Muscle layer of colon (tissue), 2 donors: ENCODE data around the gene IREB2.
A peak's percentile ranks its signal among the peaks of the same experiment; 100 is the strongest.
"Not testable (repeated sequence)": the region's sequence is repeated elsewhere in the genome, so short reads cannot be mapped to it uniquely, and the experiment has no call there.

Source experiments
- H3K27ac ChIP-seq: one replicate; pipeline ENCODE4 v1.7.0; 2013; ENCODE audit warnings: low read depth, mild to moderate bottlenecking, low read length, moderate library complexity
- H3K27me3 ChIP-seq, 2 donors: one replicate each; pipeline ENCODE4 v1.7.0; 2013; ENCODE audit warnings: low read length in 2 of 2, mild to moderate bottlenecking in 2 of 2; ENCODE audit not compliant: insufficient read depth in 2 of 2, control insufficient read depth in 1 of 2
- H3K36me3 ChIP-seq: one replicate; pipeline ENCODE4 v1.7.0; 2013; ENCODE audit warnings: mild to moderate bottlenecking, low read length; ENCODE audit not compliant: insufficient read depth
- H3K4me1 ChIP-seq: one replicate; pipeline ENCODE4 v1.7.0; 2013; ENCODE audit warnings: mild to moderate bottlenecking, low read length; ENCODE audit not compliant: insufficient read depth
- H3K4me3 ChIP-seq, 2 donors: one replicate each; pipeline ENCODE4 v1.7.0; 2013; ENCODE audit warnings: low read length in 2 of 2, low read depth in 1 of 2, mild to moderate bottlenecking in 1 of 2, moderate library complexity in 1 of 2
- H3K9ac ChIP-seq: one replicate; pipeline ENCODE4 v1.7.0; 2013; ENCODE audit warnings: low read length
- H3K9me3 ChIP-seq: one replicate; pipeline ENCODE4 v1.7.0; 2013; ENCODE audit warnings: mild to moderate bottlenecking, low read length
- donor health status: abdominal sarcoma.
- donor health status: Adenocarcinoma of cecum.

The IREB2 gene

DNA sequence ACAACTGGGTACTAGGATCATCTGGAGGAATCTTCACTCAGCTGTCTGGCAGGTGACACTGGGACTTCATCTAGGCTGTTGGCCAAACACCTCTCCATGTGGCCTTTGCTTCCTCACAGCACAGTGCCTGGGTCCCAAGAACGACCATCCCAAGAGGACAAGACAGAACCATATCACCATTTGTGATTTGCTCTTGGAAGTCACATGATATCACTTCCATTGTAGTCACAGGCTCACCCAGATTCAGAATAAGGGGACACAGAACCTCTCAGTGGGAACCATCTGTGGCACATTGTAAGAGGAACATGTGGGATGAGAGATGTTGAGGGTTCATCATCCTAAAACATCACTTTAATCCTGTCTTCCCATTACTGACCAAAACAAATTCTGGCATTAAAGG lies 100.3 kb downstream of the IREB2 start:
- Histone ChIP-seq H3K4me3 (no peak overlapping the region), H3K9me3 (no peaks in the 10 kb centered on the region), H3K27me3 (no peaks in the 10 kb centered on the region), H3K4me1 (peaks cover 17% of the 10 kb centered on the region), H3K27ac (no peak overlapping the region), H3K9ac (no peak overlapping the region), H3K36me3 (peaks cover 12% of the 10 kb centered on the region)

DNA sequence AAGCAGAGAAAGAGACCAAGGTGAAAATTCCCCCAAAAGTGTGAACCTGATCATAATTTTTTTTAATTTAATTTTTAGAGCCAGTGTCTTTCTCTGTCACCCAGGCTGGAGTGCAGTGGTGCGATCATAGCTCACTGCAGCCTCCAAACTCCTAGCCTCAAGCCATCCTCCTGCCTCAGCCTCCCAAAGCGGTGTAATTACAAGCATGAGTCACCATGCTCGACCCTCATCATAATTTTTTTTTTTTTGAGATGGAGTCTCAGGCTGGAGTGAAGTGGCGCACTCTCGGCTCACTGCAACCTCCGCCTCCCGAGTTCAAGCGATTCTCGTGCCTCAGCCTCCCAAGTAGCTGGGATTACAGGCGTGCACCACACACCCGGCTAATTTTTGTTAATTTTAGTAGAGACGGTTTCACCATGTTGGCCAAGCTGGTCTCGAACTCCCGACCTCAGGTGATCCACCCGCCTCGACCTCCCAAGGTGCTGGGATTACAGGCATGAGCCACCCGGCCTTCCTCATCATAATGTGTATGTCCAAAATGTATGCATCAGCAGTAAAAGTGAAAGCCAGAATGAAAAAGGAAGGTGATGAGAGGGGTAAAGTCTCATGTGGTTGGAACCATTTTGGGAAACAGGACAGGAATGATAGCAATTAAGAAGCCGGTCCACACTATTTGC lies 101.6 kb downstream of the IREB2 start:
- peak overlapping the region; percentile 99 for H3K27ac ChIP-seq
- H3K4me1 ChIP-seq = peaks cover 17% of the 10 kb centered on the region
- H3K4me3 ChIP-seq = peak overlapping the region; percentile 54 to 92
- H3K36me3 ChIP-seq = peaks cover 14% of the 10 kb centered on the region
- peak overlapping the region; percentile 97 for H3K9ac ChIP-seq
- H3K27me3 ChIP-seq, H3K9me3 ChIP-seq: not testable (repeated sequence)

DNA sequence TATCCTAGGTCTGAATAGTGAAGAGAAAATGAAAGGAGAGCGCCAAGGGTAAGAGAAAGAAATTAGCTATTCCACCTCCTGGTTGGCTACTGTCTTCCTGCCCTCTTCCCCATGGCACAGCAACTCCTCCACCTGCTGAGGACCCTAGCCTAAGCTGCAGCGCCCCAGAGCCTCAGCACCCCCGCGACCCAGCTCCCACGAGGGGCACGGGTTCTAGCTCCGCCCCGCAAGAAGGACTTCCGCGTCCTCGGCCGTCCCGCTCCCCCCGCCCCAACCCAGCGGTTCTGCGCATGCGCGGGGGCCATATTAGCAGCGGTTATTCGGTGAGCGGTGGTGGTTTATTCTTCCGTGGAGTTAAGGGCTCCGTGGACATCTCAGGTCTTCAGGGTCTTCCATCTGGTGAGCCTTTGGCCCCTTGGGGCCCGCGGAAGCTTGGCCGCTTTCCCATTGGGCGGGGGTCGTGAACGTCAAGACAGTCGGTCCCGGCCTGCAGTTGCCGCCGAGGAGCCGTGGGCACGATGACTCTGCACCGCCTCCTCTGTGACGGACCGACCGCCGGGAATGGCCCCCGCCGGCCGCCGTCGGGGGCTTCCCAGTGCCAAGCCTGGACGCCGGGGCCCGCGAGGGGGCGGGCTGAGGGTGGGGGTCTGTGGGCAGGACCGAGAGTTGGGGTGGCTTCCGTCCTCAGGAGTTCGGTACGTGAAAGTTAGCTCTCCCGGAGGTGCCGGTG lies 102.3 kb downstream of the IREB2 start, which contains the start of gene PSMA4:
PSMA4 (plus strand) TSS at position 304 of the 730 bp plus-strand sequence. CDS start 1,484 bp downstream, outside the sequence.
- H3K36me3 ChIP-seq = peaks cover 20% of the 10 kb centered on the region
- H3K9me3 ChIP-seq = no peaks in the 10 kb centered on the region
- H3K27me3 ChIP-seq = no peaks in the 10 kb centered on the region
- peak within 1 kb of the TSS; percentile 97 for H3K9ac ChIP-seq
- H3K4me1 ChIP-seq = peaks cover 17% of the 10 kb centered on the region
- peak within 1 kb of the TSS; percentile 54 to 92 for H3K4me3 ChIP-seq
- peak within 1 kb of the TSS; percentile 99 for H3K27ac ChIP-seq

DNA sequence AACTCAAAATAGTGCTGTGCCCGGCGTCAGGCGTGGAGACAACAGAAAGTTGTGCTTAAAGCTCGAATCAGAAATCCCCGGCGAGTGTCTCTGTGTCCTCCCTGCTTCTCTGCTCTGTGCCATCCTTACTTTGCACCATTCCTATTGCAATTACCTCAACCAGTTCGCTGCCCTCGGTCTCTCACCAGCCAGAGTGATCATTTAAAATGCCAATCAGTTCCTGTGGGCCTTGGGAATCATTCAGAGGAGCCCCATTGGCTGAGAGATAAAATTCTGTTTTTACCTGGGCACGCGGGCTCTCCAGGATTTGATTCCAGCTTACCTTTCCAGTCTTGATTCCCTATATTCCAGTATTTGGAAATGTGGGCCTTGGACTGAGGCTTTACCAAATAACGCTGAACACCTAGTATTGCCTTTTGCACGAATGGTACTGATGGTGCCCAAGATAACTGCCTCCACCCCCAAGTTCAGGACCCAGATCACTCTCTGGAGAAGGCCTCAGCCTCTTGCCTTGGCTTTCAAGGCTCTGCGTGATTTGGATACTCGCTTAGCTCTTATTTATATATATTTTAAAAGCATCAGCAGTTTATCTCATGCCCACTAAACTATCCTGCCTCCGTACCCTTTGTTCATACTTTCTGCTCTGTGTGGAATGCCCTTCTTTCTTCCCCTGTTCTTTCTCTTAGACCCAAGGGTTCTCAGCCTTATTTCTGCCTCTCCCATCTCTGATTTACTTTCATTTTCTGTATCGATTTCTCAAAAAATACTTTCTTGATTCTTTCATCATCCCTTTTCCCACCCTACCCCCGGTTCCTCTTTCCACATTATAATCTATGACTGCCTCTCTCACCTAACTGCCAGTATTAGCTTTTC lies 103.1 kb downstream of the IREB2 start:
- Histone ChIP-seq H3K9me3 (no peaks in the 10 kb centered on the region), H3K27me3 (no peaks in the 10 kb centered on the region), H3K4me1 (peaks cover 17% of the 10 kb centered on the region), H3K27ac (peak overlapping the region; percentile 99), H3K9ac (peak overlapping the region; percentile 97), H3K36me3 (peaks cover 28% of the 10 kb centered on the region), H3K4me3 (peak overlapping the region; percentile 54 to 92)

DNA sequence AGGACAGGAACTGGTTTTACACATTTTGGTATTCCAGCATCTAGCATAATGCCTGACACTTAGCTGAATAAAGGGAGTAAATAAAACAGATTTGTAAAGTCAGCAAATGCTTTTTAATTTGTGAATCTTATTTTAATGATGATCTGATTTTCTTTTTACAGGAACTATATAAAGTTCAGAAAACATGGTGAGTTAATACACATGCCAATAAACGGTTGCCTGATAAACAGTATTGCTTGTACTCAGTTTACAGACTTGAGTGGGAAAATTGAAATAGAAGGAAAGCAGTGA lies 103.7 kb downstream of the IREB2 start:
- Histone ChIP-seq H3K27ac (no peak overlapping the region), H3K27me3 (no peaks in the 10 kb centered on the region)

DNA sequence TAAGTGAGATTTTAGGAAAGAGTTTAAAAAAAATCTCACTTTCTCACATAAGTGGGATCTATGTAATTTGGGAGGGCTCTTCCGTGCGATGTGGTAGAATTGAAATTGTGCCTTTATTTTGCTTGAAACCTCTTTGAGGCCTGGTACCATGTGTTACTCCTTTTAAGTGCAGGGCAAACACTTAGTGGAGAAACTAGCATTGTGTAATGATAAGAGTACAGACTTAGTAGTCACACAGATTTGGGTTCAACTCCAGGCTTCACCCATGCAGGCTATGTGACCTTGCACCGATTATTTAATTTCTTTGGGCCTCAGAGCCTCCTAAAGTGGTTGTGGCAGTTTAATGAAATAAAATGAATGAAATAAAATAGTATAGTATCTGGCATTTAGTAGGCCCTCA lies 104.6 kb downstream of the IREB2 start:
- H3K9me3 ChIP-seq = no peaks in the 10 kb centered on the region
- H3K4me1 ChIP-seq = peaks cover 17% of the 10 kb centered on the region
- no peaks in the 10 kb centered on the region for H3K27me3 ChIP-seq
- no peak overlapping the region for H3K9ac ChIP-seq
- no peak overlapping the region for H3K4me3 ChIP-seq
- no peak overlapping the region for H3K27ac ChIP-seq
- H3K36me3 ChIP-seq = peaks cover 43% of the 10 kb centered on the region

More for the DNA sequence above, 103.7 kb downstream of the IREB2 start:
- peak overlapping the region in 1 of 2 donors; percentile 92 for H3K4me3 ChIP-seq
- no peaks in the 10 kb centered on the region for H3K9me3 ChIP-seq
- peaks cover 17% of the 10 kb centered on the region for H3K4me1 ChIP-seq
- H3K9ac ChIP-seq = peak overlapping the region; percentile 97
- peaks cover 34% of the 10 kb centered on the region for H3K36me3 ChIP-seq

DNA sequence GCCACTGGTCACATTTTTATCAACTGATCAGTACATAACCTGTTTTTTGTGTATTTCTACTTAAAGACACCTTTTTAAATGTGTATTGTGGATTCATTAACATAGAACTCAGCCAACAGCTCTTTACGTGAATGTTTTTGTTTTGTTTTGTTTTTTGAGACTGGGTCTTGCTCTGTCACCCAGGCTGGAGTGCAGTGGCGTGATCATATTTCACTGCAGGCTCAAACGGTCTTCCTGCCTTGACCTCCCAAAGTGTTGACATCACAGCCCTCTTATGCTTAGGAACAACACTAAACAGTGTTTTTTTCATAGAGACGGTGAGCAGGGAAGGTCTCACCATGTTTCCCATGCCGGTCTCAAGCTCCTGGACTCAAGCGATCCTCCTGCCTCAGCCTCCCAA lies 112.2 kb downstream of the IREB2 start:
- no peak overlapping the region for H3K9ac ChIP-seq
- H3K36me3 ChIP-seq = peaks cover 61% of the 10 kb centered on the region
- no peak overlapping the region for H3K27ac ChIP-seq
- no peaks in the 10 kb centered on the region for H3K4me1 ChIP-seq
- H3K9me3 ChIP-seq = no peaks in the 10 kb centered on the region
- no peak overlapping the region for H3K4me3 ChIP-seq
- H3K27me3 ChIP-seq = no peaks in the 10 kb centered on the region

DNA sequence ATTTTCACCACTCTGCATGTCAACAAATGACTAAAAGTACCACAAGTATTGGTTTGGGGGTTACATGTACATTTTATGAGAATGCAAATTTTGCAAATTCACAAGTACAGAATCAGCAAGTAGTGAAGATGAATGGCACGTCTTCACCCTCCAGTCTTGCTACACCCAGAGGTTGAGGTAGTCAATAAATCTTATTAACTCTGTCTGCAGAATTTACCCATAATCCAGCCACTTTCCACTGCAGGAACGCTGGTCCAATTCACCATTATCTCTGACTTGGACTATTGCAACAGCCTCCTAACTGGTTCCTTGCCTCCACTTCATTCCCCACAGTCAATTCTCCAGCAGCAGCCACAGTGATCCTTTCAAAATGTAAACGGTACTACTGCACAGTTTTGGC lies 112.8 kb downstream of the IREB2 start:
- Histone ChIP-seq H3K4me3 (no peak overlapping the region), H3K9me3 (no peaks in the 10 kb centered on the region), H3K9ac (no peak overlapping the region), H3K27me3 (no peaks in the 10 kb centered on the region), H3K27ac (no peak overlapping the region), H3K36me3 (peaks cover 55% of the 10 kb centered on the region), H3K4me1 (no peaks in the 10 kb centered on the region)
